Measurements from ENCODE around the gene ABI3.

Gene ABI3

DNA sequence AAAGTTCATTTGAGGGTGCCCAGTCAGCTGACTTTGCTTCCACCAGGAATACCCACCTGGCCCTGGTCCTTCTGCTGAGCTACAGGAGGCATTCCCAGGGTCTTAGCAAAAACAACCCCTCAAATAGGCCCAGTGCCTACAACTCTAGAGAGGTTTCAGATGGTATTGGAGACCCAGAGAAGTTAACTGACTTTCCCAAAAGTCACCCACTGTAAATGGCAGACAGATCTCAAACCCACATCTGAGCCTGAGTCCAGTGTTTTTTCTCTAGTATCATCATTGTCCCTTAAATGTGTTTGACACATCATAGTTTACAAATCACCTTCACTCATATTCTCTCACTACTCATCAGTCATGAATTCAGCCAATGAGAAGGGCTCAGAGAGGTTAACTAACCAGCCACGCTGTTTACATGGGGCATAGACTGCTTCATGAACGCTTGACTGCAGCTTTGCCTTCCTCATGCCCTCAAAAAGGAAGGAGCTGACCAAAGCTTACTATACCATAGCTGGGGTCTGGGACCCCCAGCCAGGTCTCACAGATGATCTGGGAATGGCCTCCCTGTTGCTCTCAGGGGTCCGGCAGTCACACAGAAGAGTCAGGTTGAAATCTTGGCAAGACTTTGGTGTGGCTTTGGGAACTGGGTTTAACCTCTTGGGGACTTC, 16.4 kb downstream of the ABI3 start:
- FAIRE-seq = no peak

DNA sequence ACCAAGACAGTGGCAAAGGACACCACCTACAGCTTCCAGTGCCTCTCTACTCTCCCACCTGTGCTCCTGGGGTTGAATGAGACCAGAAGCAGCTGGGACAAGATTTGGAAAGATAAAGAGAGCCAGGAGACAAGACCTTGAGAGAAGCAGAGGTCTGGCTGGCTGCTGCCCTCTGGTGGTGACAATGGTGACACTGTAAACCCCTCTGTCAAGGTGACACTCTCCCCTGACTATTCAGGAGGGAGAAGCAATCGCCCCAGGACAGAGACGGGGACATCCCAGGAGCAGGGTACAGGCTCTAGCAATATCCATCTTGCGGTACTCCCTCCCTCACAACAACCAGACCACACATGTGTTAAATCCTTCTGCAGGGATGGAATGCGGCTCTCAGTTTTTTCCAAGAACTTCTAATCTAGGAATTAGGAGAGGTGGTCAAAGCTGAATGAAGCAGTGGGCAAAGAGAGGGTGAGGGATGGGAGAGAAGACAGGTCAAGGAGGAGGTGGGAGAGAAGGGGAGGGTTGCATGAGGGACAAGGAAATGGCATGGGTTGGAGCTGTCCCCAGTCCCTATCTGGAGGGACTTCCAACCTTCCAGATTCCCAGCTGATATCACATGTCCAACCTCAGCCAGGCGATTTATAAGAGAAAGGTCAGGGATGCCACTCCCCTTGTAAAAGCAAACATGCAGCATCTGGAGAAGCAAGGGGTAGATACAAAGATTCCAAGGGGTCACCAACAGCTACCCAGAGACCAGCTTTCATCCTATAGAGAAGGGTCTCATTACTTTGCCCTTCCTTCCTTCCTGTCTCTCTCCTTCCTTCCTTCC, 17.1 kb downstream of the ABI3 start:
- FAIRE-seq = no peak

DNA sequence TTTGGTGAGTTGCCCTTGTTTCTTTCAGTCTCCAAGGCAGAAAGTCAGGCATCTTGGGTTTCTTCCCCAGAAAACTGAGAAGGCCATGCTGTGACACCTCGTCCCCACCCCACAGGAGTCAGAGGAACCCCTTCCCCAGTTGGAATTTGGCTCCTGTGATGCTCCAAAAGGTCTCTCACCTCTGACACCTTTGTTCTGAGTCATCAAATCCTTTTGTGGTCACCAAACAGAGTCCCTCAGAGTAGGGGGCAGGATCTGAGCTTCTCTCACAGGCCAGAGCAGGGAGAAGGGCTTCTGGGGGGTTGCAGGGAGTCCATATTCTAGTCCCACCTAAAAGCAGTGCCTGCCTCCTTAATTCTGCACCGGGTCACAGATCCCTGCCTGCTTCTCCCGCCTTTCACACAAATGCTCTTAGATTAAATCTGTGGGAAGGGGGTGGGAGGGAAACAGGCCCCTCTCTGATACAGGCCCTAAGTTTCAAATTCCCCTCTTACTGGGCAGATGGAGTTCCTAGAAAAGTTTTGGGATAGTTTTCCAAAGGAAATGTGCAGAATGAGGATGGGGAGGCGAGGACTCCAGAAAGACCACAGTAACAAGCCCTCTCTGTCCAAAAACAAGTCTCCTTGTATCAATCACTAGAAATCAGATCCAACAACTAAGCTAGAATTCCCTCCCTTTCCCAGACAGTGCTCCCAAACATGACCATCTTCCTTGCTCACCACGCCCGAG, 18.7 kb downstream of the ABI3 start:
- FAIRE-seq = no peak

DNA sequence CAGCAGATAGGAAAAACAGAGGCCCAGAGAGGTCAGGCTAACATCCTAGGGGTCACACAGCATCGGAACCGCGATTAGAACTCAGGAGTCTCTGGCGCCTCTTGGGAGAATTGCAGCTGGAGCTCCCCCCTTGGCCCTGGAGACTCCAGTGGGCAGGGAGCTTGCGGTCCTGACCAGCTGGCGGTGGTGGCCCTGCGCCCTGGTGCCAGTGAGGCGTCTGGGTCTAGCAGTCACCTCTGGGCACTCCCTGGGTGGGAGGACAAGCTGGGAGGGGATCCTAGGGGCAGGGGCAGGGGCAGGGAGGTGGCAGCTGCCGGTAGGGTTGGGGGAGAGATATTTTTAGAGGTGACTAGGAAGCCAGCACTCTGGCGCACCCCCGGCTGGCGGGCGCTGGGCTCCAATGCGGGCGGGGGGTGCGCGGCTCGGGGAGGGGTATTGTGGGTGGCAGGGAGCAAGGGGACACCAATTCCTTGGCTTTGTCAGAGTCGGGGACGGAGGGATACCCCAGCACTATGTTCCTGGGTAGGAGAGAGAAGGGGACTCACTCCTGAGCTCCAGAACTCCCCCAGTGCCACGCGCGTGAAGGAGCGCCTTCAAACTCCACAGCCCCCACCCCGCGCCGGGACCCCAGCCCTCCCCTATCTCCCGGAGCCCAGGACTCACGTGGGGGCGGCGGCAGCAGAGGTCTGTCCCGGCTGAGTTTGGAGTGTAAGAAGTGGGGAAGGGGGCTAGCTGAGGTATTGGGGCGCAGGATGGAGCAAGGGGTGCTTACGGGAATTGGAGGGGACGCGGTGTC, 19.5 kb downstream of the ABI3 start:
- FAIRE-seq = no peak

DNA sequence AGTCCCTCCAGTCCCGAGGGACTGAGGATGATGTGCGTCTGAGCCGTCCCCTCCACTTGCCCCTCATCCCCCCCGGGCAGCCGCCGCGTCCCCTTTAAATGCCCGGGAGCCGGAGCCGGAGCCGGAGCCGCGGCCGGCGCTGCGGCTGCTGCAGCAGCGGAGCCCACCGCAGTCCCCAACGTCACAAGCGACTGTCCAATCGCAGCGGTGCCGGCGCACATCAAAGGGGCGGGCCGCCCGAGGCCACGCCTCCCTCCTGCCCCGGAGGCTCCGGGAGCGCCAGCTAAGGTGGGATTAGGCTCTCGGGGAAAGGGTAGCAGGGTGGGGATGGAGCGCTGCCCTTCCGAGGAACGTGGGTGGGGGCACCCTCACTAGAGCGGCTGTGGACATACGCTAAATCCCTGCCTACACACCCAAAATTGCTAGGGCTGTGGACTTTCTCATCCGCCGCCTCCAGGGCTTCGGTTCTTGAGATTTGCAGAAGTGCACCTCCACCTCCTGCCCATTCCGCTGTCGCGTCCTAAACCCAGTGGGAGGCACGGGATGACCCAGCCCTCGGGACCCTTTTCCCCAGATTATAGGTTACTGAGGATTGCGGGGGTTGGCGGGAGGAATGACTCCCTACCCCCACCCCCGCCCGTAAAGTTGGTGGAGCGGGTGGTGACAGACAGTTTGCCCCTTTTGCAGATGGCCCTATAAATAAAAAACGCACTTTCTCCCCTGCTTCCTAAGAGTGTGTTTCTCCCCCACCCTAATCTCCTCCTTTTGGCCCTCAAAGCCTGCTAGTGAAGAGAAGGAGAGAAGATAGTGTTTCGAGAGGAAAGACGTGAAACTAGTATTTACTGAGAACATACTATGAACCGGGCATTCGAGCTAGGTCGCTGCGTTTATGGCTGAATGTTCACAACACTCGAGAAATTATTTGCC, 20.4 kb downstream of the ABI3 start, which contains the start of gene PHOSPHO1:
Gene PHOSPHO1 (minus strand): TSS at position 152 of the 927 bp plus-strand sequence. CDS start 4,096 bp downstream, outside the sequence.
- no peak for FAIRE-seq

DNA sequence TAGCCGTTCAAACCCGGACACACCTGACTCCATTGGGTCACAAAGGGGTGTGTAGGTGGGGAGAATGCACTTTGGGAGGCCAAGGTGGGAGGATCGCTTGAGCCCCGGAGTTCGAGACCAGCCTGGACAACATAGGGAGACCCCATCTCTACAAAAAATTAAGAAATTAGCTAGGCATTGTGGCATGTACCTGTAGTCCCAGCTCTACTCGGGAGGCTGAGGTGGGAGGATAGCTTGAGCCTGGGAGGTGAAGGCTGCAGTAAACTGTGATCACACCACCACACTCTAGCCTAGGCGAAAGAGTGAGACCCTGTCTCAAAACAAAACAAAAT, 21.0 kb downstream of the ABI3 start:
- no peak for FAIRE-seq

DNA sequence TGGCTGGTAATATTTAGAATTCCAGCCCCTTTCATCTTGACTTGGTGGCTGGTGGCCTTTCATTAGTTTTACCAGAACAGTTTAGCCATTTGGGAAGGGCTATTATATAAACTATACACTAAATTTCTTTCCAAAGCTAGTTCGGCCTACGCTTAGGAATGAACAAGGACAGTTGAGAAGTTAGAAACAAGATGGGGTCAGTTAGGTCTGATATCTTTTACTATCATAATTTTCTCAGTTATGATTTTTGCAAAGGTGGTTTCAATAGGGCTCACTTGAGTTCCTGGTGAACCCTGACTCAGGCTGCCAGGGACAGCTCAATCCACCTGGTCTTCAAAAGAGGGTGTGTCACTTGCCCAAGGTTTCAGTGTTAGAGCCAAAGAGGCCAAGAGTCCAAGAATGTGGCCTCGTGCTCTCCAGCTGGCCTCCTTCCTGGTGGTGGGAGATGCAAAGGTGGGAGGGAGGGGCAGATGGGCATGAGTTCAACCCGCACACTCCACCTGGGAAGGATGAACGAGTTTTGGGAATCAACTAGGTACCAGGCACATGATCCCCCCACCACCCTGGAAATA, 24.1 kb downstream of the ABI3 start:
- FAIRE-seq = no peak

DNA sequence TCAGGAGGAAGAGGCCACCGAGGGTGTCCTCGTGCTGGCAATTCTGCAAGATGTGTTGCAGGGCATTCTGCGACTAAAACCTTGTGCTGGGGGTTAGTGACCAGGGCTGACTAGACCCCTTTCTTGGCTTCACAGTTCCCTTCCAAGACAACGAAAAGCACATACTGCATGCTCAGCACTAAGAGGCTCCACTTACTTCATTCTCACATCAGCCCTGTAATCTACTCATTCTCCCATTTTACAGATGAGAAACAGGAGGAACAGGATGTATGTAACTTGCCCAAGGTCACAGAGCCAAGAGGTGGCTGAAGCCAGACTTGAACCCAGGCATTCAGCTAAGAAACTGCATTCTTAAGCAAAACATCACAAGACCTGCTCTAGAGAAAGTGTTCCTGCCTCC, 25.4 kb downstream of the ABI3 start:
- FAIRE-seq = no peak

DNA sequence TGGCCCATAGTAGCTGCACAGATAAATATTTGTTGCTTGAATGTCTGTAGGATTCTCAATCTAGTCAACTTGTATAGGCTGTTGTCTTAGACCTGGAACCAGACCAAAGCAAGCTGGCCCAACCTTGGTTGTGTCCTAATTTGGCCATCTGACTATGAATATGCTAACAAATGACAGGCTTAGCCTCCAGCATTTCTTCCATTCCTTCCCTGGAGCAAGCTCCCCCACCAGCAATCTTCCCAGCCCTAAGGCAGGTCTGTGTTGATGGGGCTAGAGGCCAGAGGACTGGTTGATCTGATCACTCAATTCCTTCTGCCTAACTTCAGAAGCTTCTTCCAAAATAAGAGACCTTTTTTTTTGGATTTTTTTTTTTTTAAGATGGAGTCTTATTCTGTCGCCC, 29.5 kb downstream of the ABI3 start:
- no peak for FAIRE-seq

DNA sequence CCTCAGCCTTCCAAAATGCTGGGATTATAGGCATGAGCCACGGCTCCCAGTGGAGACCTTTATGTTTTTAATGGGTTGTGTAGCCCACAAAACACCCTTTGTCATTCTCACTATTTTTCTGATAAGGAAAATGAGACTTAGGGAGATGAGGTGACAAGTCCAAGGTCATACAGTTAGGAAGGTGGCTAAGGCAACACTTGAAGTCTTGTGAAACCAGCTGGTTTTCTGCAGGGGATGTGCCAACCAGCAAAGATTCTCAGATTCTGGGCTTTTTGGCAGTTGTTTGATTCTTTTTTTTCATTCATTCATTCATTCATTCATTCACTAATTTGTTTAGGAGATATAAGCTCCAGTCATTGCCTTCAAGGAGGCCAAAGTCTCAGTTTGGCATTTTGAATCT, 30.1 kb downstream of the ABI3 start:
- FAIRE-seq = no peak

DNA sequence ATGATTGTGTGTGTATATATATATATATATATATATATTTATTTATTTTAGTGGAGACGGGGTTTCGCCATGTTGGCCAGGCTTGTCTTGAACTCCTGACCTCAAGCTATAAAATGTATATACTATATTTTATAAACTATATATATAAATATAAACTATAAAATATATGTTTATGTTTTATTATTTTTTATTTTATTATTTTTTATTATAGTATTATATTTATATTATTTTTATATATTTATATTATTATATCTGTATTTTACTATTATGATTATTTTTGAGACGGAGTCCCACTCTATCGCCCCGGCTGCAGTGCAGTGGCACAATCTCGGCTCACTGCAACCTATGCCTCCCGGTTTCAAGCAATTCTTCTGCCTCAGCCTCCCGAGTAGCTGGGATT, 30.5 kb downstream of the ABI3 start:
- FAIRE-seq = peak; percentile 25

DNA sequence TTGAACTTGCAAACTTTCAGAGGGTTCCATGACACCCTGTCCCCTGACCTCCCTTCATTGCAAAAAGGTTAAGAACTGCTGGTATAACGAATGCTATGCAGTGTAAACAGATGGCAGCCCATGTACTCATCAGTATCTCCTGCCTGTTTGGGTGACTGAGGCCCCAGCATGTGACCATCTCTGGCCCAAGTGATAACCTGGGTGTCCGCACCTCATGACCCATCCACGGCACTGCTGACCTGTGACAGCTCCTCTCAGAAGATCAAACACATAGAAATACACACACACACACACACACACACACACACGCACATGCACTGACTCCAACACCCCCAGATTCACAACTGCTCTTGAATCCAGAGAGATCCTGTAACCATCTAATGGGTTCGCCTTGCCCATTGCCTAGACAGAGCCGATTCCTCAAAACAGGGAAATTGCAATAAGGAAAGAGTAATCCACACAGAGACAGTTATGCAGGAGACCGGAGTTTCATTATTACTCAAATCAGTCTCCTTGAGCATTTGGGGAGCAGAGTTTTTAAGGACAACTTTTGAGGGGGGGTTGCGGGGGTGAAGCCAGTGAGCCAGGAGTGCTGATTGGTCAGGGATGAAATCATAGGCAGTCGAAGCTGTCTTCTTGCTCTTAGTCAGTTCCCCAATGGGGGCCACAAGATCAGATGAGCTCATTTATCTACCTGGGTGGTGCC, 31.3 kb downstream of the ABI3 start:
- no peak for FAIRE-seq

DNA sequence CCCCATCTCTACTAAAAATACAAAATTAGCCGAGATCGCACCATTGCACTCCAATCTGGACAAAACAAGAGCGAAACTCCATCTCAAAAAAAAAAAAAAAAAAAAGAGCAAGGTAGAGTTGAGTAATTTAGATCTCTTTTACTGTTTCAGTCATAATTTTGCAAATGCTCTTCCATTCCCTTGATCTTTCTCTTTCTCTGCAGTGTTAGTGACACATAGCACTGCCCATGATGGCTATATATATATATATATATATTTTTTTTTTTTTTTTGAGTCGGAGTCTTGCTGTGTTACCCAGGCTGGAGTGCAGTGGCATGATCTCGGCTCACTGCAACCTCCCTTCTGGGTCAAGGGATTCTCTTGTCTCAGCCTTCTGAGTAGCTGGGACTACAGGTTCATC, 32.3 kb downstream of the ABI3 start:
- no peak for FAIRE-seq

DNA sequence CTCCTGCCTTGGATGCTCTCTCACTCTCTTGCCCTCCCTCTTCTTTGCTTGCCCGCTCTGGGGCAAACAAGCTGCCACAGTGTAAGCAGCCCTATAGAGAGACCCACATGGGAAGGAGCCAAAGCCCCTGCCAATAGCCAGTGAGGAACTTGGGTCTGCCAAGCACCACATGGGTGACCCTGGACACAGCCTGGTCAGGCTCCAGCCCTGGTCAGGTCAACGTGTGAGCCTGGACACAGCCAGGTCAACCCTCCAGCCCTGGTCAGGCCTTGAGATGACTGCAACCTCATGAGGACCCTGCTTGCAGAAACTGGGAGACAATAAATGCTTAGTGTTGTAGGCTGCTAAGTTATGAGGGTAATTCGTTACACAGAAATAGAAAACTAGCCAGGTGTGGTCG, 34.3 kb downstream of the ABI3 start:
- FAIRE-seq = no peak

DNA sequence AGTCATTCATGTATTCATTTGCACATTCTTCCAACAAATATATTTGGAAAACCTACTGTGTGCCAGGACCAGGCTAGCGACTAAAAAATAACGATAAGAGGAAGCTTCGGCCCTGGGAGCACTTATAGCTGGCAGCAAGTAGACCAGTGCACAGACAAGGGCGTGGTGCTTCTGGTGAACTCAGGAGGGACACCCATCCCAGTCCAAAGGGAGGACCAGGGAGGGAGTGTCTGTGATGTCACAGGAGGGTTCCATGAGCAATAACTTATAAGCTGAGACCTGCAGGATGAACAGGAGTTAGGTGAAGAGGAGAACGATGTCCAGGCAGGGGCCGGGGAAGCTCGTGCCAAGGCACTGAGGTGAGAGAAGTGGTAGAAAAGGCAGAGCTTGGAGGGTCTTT, 37.4 kb downstream of the ABI3 start:
- no peak for FAIRE-seq

DNA sequence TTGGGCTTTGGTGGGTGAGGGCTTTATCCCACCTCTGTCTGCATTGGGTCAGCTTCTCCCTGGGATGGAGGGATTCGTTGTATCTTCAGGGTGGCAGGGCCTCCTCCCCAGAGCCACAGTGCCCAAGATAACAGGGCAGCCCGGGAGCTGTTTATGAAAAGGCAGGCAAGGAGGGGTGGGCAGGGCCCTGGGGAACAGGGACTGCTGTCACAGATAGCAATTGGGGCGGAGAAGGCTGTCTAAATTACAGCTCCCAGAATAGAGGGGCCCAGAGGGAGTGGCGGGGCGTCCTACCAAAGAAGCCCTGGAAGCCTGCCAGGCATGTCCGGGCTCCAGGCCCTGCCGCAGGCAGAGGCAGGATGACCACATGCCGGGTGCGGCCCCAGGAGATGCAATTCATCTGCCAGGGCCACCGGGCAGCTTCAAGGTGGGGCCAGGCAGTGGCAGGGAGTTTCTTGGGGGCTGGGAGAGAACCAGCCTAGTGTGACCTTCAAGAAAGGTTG, 38.8 kb downstream of the ABI3 start:
- FAIRE-seq = no peak

DNA sequence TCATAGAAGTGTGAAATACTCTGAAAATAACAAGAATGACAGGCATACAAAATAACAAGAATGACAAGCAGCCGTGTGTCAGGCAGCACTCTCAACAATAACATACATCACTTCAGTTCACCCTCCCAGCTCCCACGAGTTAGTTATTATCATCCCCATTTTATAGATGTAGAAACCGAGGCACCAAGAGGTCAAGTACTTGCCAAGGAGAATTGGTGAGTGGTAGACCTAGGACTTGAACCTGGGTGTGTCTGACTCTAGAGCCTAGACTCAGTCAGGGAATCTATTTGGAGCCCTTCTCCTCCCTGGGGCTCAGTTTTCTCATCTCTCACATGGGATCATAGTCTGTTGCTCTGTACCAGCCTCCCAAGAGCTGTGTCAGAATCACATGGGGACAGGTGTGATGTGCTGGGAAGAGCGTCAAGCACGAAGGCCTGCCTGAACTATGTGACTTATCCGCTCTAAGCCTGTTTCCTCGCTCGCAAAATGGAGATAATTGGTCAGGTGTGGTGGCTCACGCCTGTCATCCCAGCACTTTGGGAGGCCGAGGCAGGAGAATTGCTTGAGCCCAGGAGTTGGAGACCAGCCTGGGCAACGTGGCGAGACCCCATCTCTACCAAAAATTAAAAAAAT, 39.5 kb downstream of the ABI3 start:
- no peak for FAIRE-seq

DNA sequence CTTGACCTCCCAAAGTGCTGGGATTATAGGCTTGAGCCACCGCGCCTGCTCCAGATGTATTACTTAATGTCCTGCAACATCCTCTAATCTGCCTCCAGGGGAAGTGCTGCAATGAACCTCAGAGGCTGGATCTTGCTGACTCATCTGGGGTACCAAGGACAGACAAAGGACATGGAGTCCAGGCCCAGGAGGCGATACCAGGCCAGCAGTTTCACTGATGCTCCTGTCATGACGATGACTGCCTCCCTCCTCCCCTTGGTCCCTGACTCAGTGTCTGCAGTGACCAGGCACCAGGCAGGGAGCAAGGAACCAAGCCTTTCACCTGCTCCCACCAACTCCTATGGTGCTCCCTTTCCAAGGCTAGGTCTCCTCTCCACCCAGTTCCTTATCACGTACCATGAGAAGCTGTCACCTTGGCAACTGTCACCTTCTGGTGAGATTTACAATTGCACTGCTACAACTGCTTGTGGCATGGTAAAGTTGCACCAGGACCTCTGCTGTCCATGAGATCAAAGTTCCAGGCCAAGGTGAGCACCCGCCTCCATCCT, 41.7 kb downstream of the ABI3 start:
- no peak for FAIRE-seq

DNA sequence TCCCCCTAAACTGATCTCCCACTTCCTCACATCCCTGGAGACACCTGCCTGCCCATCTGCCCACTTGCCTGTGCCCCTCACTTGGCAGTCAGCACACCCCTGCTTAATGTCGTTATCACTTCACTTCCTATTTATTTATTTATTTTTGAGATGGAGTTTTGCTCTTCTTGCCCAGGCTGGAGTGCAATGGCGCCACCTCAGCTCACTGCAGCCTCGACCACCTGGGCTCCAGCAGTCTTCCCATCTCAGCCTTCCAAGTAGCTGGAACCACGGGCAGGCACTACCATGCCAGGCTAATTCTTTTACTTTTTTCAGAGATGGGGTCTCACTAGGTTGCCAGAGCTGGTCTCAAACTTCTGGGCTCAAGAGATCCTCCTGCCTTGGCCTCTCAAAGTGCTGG, 43.6 kb downstream of the ABI3 start:
- FAIRE-seq = no peak

DNA sequence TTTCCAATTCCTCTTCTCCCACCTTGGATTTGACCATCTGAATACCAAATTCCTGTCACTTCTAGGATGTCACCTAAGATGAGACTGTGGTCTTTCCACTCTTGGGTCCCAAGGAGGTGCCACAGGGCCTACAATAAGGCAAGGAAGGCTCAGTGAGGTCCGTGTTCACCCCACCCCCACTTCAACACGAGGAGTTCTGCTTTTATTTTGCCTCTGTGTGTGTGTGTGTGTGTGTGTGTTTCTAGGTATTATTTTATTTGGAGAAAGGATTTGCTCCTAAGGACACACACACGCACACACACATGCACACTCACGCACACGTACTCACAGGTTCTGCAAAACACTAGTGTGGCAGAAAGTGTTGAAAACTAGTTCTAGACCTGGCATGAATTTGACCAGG, 44.6 kb downstream of the ABI3 start:
- FAIRE-seq = no peak
